HG03342 (cell line): Measurements from ENCODE around the gene SSR4.
"Not testable (repeated sequence)": the region's sequence is repeated elsewhere in the genome, so short reads cannot be mapped to it uniquely, and the experiment has no call there.

Experiments
- ATAC-seq: cut with Tn5 transposase; IDR thresholded peaks from one replicate; pipeline ENCODE4 v1.9.1; 2021; ENCODE audit warnings: mild to moderate bottlenecking, moderate library complexity; ENCODE audit not compliant: unreplicated experiment

SSR4 gene

GRCh38 chrX:153794018-153794896, at the start of gene SSR4, which contains the start of gene IDH3G:
SSR4 (plus strand) TSS chrX:153794668; CDS start chrX:153794688, 20 bp downstream.
IDH3G (minus strand) TSS chrX:153794375; CDS start chrX:153794326, 49 bp downstream.
- peak; percentile 89 for ATAC-seq

DNA sequence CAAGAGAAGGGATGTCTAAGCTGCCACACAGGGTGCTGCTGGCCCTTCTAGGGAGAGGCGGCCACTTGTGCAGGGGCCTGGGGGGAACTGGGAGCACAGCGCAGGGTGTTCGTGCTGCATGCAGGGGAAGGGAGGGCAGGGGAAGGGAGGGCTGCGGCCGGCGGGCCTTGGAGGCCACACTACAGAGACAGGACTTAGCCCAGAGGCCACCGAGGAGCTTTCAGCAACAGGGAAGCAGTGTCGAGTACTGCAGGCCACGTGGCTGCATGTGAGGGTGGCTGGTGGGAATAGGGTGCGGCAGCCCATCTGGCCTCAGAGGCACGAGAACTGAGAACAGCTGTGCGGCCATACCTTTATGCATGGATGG, 49.4 kb upstream of the SSR4 start:
- ATAC-seq, result not testable (repeated sequence)

DNA sequence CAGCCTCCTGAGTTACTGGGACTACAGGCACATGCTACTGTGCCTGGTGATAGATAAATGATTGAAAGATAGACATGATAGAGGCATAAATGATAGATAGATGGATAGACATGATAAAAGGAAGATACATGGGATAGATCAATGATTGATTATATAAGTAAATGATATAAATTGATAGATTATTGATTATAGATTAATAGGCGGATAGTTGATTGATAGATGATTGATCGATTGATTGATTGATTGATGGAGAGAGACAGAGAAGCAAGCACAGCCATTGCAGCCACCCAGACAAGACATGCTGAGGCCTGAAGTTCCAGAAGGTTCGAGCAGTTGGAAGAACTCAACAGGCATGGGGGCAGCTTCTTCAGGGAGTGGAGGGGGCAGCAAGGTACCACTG, 48.1 kb upstream of the SSR4 start:
- no peak for ATAC-seq

GRCh38 chrX:153746991-153747390, 47.5 kb upstream of the SSR4 start:
- not testable (repeated sequence) for ATAC-seq

DNA sequence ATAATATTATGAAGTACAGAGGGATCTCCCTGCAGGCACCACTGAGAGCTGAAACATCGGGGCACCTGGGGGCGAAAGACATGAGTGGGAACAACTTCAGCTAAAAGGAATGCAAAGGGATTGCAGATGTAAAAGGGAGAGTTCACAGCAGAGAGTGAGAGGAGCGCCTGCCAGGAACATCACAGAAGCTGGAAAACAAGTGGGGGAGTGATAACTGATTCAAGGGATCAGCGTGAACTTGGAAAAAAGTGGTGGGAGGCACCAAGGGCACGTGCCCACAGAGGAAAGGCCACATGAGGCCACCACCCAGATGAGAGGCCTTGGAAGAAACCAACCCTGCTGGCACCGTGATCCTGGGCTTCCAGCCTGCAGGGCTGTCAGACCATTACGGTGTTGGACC, 45.5 kb upstream of the SSR4 start:
- ATAC-seq, result not testable (repeated sequence)

DNA sequence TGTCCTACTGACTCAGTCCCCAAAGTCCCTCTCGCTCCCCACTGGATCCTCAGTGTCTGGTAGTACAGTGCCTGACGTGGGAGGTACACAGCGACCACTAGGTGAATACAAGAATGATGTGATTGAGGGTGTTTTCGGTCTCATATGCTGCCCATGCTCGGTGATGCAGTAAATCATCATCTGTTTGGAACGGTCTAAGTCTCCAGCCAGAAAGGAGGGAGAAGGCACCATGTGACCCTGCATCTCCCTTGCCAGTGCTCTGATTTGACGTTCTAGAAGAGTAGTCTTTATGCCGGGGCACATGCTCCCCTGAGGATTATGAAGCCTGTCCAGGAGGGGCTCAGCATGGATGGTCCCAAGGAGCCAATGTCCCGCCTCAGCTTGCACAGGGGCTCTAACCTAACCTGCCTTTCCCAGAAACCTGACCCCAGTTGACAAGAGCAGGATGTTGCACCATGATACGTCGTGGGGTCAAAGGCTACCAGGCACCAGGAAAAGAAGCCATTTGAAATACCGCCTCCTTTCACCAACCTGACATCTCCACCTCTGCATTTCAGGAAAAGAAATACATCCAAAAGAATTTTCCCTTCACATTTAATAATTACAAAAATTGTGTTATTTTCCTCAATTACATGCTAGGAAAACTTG, 44.2 kb upstream of the SSR4 start:
- no peak for ATAC-seq

DNA sequence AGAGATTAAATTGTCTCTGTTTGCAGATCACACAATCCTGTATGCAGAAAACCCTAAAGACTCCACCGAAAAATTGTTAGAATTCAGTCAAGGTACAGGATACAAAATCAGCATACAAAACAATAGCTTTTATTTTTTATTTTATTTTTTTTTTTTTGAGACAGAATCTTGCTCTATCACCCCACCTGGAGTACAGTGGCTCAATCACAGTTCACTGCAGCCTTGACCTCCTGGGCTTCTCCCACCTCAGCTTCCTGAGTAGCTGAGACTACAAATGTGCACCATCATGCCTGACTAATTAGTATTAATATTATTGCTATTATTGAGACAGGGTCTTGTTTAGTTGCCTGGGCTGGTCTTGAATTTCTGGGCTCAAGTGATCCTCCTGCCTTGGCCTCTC, 39.3 kb upstream of the SSR4 start:
- no peak for ATAC-seq

DNA sequence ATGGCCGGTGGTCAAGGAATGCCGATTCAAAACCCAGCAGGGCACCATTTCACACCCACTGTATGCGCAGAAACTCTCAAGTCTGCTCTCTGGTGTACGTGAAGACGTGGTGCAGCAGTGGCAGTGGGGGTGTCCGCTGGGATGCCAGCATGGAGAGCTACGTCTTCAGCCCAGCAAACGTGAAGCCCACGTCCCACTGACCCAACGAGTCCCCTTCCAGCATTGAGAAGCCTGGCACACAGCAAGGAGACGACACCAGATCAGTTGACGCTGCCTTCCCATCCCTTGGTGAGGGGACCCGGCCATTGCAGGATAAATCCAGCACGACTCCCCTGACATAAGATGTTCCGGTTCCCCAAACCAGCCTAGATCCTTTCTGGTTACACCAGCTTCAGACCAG, 32.6 kb upstream of the SSR4 start:
- ATAC-seq, result no peak

GRCh38 chrX:153762626-153763173, 31.8 kb upstream of the SSR4 start:
- ATAC-seq, result no peak

GRCh38 chrX:153763298-153763932, 31.1 kb upstream of the SSR4 start:
- ATAC-seq, result no peak

GRCh38 chrX:153763989-153764755, 30.3 kb upstream of the SSR4 start, which contains the start of gene PLXNB3:
PLXNB3 (plus strand) TSS chrX:153764249; CDS start chrX:153765536, 1,287 bp downstream.
- peak; percentile 62 for ATAC-seq

- no peak for ATAC-seq
Measured at GRCh38 chrX:153764786-153765137, 29.7 kb upstream of the SSR4 start.

DNA sequence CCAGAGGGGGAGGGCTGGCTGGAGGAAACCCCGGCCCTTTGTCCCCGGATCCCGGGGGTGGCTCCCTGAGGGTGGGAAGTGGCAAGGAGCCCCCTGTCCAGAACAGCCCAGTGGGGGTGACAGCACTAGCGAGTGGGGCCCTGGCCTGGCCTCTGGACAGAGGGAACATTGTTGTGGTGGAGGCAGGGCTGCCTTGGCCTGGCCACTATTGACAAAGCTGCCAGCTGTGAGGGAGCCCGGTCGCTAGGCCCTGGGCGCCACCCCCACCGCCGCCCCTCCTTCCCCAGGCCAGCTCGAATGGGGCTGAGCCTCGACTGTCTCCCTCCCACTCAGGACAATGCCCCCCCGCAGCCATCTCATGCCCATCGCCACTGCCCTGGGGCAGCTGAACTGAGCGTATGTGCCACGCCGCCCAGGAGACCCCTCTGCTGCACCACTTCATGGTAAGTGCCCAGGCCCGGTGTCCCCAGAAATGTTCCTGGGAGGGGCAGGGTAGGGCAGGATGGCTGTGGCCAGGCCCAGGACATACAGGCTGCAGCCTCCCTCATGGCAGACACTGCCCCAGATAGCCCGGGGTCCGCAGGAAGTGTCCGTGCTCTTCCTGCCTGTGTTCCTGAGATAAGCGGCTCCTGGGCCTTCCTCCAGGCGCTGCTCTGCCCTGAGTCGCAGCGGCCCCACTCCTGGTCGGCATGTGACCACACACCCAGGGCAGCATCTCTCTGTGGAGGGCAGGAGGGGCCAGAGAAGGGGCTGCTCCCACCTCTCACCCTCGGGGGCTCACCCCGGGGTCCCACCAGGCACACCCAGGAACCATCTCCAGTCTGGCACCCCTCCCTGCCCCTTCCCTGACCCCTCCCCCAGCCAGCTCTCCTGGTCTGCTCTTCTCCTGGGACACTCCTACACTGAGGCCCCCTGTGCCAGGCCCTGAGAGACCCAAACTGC, 29.1 kb upstream of the SSR4 start:
- no peak for ATAC-seq

GRCh38 chrX:153766098-153766817, 28.2 kb upstream of the SSR4 start:
- ATAC-seq, result no peak

DNA sequence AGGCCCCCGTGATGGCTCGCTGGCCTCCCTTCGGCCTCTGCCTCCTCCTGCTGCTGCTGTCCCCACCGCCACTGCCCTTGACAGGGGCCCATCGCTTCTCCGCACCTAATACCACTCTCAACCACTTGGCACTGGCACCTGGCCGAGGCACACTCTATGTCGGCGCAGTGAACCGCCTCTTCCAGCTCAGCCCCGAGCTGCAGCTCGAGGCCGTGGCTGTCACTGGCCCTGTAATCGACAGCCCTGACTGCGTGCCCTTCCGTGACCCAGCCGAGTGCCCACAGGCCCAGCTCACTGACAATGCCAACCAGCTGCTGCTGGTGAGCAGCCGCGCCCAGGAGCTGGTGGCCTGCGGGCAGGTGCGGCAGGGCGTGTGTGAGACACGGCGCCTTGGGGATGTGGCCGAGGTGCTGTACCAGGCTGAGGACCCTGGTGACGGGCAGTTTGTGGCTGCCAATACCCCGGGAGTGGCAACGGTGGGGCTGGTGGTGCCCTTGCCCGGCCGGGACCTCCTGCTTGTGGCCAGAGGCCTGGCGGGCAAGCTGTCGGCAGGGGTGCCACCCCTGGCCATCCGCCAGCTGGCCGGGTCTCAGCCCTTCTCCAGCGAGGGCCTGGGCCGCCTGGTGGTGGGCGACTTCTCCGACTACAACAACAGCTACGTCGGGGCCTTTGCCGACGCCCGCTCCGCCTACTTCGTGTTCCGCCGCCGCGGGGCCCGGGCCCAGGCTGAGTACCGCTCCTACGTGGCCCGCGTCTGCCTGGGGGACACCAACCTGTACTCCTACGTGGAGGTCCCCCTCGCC, 27.4 kb upstream of the SSR4 start:
- ATAC-seq, result no peak

DNA sequence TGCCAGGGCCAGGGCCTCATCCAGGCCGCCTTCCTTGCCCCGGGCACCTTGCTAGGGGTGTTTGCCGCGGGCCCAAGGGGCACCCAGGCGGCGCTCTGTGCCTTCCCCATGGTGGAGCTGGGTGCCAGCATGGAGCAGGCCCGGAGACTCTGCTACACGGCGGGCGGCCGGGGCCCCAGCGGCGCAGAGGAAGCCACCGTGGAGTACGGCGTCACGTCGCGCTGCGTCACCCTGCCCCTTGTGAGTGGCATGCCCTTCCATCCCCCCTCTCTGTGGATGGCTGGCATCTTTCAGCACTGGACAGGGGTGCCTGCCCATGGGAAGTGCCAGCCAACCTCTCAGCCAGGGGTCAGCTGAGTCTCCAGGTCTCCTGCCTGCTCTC, 26.8 kb upstream of the SSR4 start:
- ATAC-seq, result no peak

DNA sequence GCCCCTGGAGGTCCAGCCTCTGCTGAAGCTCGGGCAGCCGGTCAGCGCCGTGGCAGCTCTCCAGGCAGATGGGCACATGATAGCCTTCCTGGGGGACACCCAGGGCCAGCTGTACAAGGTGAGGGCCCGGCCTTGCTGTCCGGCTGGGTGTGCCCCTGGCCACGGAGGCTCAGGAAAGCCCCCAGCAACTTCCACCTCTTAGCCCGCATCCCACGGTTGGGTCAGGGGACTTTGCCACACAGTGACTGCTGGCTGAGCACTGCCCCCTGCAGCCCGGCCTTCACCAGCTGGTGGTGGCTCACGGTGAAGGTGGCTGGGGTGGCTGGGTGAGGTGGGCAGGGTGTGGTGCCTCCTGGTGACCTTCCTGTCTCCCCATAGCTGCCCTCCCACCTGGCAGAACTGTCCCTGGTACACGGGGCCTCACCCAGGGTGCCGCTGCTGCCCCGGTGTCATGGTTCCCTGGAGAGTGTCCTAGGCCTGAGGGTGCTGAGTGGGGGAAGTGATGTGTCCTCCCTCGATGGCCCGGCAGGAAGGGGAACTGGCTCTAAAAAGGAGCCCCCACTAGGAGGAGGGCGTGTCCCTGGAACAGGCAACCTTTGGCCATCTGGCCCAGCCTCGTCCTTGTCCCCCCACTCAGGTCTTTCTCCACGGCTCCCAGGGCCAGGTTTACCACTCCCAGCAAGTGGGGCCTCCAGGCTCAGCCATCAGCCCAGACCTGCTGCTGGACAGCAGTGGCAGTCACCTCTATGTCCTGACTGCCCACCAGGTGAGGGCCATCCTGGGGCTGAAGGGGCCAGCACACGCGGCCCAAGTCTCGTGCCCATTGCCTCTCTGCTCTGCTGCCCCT, 25.9 kb upstream of the SSR4 start:
- no peak for ATAC-seq
